ENCODE measurements around the gene PRODH. TPM values are rescaled to one million over a fixed set of nuclear protein-coding genes. Genes with fewer than 3 reads are reported as not detected.

PRODH gene
- total RNA-seq: not detected in 2 replicates
- 0.03 TPM in 1 of 2 replicates, not detected in the other for polyA plus RNA-seq
- polyA plus RNA-seq (2011; cell fraction: cytosol; rRNA removed): not detected in 2 replicates
- polyA plus RNA-seq (2011; cell fraction: nucleus; rRNA removed): 0.32 and 0.33 TPM in 2 replicates
- not detected in 2 replicates for polyA plus RNA-seq (2012)
- 0.08 and 0.10 TPM in 2 replicates for polyA minus RNA-seq
- not detected for polyA minus RNA-seq (2011; cell fraction: cytosol; rRNA and poly(A)+ RNA removed)
- polyA minus RNA-seq (2011; cell fraction: nucleus; rRNA and poly(A)+ RNA removed): not detected in 2 replicates
- Bru-seq, nascent RNA: not detected
- not detected for BruChase-seq, experiment 1, labeled RNA remaining after a 6-hour chase
- not detected for BruChase-seq, experiment 2, labeled RNA remaining after a 2-hour chase
- long read RNA-seq: 0 reads

GRCh38 chr22:18935889-18936529, at the start of gene PRODH:
PRODH (minus strand) TSS chr22:18936293; CDS start chr22:18936287, 6 bp downstream.
- Histone ChIP-seq H3K27me3 (ENCODE audit: control insufficient read depth in 2 of 2, insufficient read depth in 2 of 2, low read length in 2 of 2) (peaks cover 0 to 2% of the 10 kb centered on the region in 2 experiments), H3K27ac (ENCODE audit: insufficient read depth, low read depth, low read length) (no peak within 1 kb of the TSS), H2AFZ (ENCODE audit: low read depth, low read length) (no peak within 1 kb of the TSS), H3K4me2 (ENCODE audit: insufficient read depth, low read length) (no peak within 1 kb of the TSS), H3K9ac (replicated peaks; ENCODE audit: extremely low read depth, insufficient read depth, low read length) (no peak within 1 kb of the TSS), H3K9me3 (replicated peaks; ENCODE audit: control insufficient read depth, insufficient read depth, low read length) (no peaks in the 10 kb centered on the region), H3K36me3 (ENCODE audit: control insufficient read depth in 2 of 2, extremely low read depth in 1 of 2, insufficient read depth in 2 of 2, low read length in 2 of 2) (no peaks in the 10 kb centered on the region), H3K4me3 (replicated peaks in 1 of 3; ENCODE audit: insufficient read depth in 1 of 3, low read depth in 1 of 3, low read length in 3 of 3) (no peak within 1 kb of the TSS), H3K9me1 (replicated peaks; ENCODE audit: control insufficient read depth, extremely low read depth, insufficient read depth, low read length) (no peaks in the 10 kb centered on the region), H3K4me1 (ENCODE audit: control insufficient read depth, extremely low read depth, insufficient read depth, low read length) (no peaks in the 10 kb centered on the region), H3K79me2 (ENCODE audit: control insufficient read depth, insufficient read depth, low read length) (no peaks in the 10 kb centered on the region), H4K20me1 (replicated peaks; ENCODE audit: control insufficient read depth, extremely low read depth, insufficient read depth, low read length) (no peaks in the 10 kb centered on the region)
- DNase-seq (ENCODE audit: low read depth, low spot score) (no peak), FAIRE-seq (no peak)
- ChIA-PET CTCF (interaction anchor here (0.8 kb wide), 1 partner anchor 1434 kb away, joined by 3 read pairs; no protein-coding TSS in a partner anchor), POLR2A (no interaction called here)
- no TSS peak for BruUV-seq (replicated peaks)
- no peak for TF ChIP-seq FOS (IDR thresholded peaks at IDR 0.05; ENCODE audit: borderline replicate concordance, insufficient read depth, low read length)
- TF ChIP-seq POLR2AphosphoS5 (IDR thresholded peaks at IDR 0.05; ENCODE audit: insufficient read depth, low read depth, low read length): no peak
- no peak for TF ChIP-seq POLR2A (IDR thresholded peaks at IDR 0.05; ENCODE audit: low read depth, low read length)
- dilution Hi-C loops (cut with MboI; ENCODE audit: extremely low pct_ligation_motif_present, low sequenced_read_pairs) (no loop called here), intact Hi-C loops (cut with micrococcal nuclease) (no loop called here)

- POLR2A ChIA-PET: no interaction called here
- FAIRE-seq: no peak
- DNase-seq (ENCODE audit: low read depth, low spot score): no peak
- no peaks in the 10 kb centered on the region for H3K79me2 ChIP-seq (ENCODE audit: control insufficient read depth, insufficient read depth, low read length)
- no peaks in the 10 kb centered on the region for H4K20me1 ChIP-seq (replicated peaks; ENCODE audit: control insufficient read depth, extremely low read depth, insufficient read depth, low read length)
- dilution Hi-C loops (cut with MboI; ENCODE audit: extremely low pct_ligation_motif_present, low sequenced_read_pairs): no loop called here
- H2AFZ ChIP-seq (ENCODE audit: low read depth, low read length): no peak overlapping the region
- H3K9ac ChIP-seq (replicated peaks; ENCODE audit: extremely low read depth, insufficient read depth, low read length): no peak overlapping the region
- TF ChIP-seq EZH2 (IDR thresholded peaks at IDR 0.05; ENCODE audit: borderline replicate concordance, low read depth, low read length, severe bottlenecking) (no peak), MYC (IDR thresholded peaks at IDR 0.05; ENCODE audit: low read depth, low read length) (no peak), JUN (IDR thresholded peaks at IDR 0.05; ENCODE audit: borderline replicate concordance, insufficient read depth, insufficient read length, low read depth) (no peak), CTCF (IDR thresholded peaks at IDR 0.05; ENCODE audit: extremely low read depth in 1 of 2, insufficient read depth in 1 of 2, low read depth in 1 of 2, low read length in 2 of 2) (no peak), POLR2A (IDR thresholded peaks at IDR 0.05; ENCODE audit: low read depth, low read length) (no peak)
- BruUV-seq (replicated peaks): no TSS peak
- no peak overlapping the region for H3K4me2 ChIP-seq (ENCODE audit: insufficient read depth, low read length)
- no peak overlapping the region for H3K4me3 ChIP-seq (replicated peaks in 1 of 3; ENCODE audit: insufficient read depth in 1 of 3, low read depth in 1 of 3, low read length in 3 of 3)
- no peaks in the 10 kb centered on the region for H3K36me3 ChIP-seq (ENCODE audit: control insufficient read depth in 2 of 2, extremely low read depth in 1 of 2, insufficient read depth in 2 of 2, low read length in 2 of 2)
- H3K4me1 ChIP-seq (ENCODE audit: control insufficient read depth, extremely low read depth, insufficient read depth, low read length): no peaks in the 10 kb centered on the region
- no peaks in the 10 kb centered on the region for H3K27me3 ChIP-seq (ENCODE audit: control insufficient read depth in 2 of 2, insufficient read depth in 2 of 2, low read length in 2 of 2)
- CTCF ChIA-PET: interaction anchor here (1.0 kb wide), 1 partner anchor 10 kb away, joined by 3 read pairs; no protein-coding TSS in a partner anchor
- no peak overlapping the region for H3K27ac ChIP-seq (ENCODE audit: insufficient read depth, low read depth, low read length)
- intact Hi-C loops (cut with micrococcal nuclease): no loop called here
- H3K9me1 ChIP-seq (replicated peaks; ENCODE audit: control insufficient read depth, extremely low read depth, insufficient read depth, low read length): no peaks in the 10 kb centered on the region
- no peaks in the 10 kb centered on the region for H3K9me3 ChIP-seq (replicated peaks; ENCODE audit: control insufficient read depth, insufficient read depth, low read length)
Observed at GRCh38 chr22:18985780-18986179, 49.7 kb upstream of the PRODH start.

Data from endothelial cell of umbilical vein (primary cell).